ENCODE data around the gene FLAD1.
"Not testable (repeated sequence)": the region's sequence is repeated elsewhere in the genome, so short reads cannot be mapped to it uniquely, and the experiment has no call there.

FLAD1 gene

DNA sequence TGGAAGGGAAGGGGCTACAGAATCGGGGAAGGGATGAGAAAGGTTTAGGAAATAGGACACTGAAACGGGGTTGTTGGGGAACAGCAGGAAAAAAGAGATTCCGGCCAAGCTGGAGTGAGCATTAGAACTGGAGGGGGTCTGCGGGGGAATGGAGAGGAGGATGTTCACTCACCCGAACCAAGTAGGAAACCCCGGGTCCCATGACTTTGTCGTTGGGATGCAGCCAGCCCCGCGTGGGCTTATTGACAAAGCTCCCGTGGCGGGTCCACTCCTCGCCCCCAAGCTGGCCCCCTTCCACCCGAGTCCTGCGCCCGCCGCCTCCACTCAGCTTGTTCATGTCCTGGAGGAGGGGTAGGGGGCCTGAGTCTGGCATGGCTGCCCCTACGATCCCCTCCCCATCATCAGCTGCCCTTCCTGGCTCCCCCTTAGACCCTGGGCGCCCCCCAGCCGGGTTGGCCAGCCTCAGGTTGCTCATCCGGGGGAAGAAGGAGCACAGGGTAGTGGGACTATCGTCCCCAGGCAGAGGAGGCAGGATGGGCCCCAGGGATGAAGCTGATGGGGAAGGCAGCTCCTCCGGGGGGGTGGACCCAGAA, 13.2 kb upstream of the FLAD1 start:
- no peak for DNase-seq

- DNase-seq: no peak
Observed at GRCh38 chr1:154970631-154971340, 12.4 kb upstream of the FLAD1 start, which contains the start of gene SHC1. SHC1 (minus strand) TSS chr1:154970747; CDS start chr1:154970526, 221 bp downstream.

- no peak for DNase-seq
Observed at GRCh38 chr1:154971341-154971998, 11.7 kb upstream of the FLAD1 start.

GRCh38 chr1:154972213-154972516, 11.0 kb upstream of the FLAD1 start:
- no peak for DNase-seq

DNA sequence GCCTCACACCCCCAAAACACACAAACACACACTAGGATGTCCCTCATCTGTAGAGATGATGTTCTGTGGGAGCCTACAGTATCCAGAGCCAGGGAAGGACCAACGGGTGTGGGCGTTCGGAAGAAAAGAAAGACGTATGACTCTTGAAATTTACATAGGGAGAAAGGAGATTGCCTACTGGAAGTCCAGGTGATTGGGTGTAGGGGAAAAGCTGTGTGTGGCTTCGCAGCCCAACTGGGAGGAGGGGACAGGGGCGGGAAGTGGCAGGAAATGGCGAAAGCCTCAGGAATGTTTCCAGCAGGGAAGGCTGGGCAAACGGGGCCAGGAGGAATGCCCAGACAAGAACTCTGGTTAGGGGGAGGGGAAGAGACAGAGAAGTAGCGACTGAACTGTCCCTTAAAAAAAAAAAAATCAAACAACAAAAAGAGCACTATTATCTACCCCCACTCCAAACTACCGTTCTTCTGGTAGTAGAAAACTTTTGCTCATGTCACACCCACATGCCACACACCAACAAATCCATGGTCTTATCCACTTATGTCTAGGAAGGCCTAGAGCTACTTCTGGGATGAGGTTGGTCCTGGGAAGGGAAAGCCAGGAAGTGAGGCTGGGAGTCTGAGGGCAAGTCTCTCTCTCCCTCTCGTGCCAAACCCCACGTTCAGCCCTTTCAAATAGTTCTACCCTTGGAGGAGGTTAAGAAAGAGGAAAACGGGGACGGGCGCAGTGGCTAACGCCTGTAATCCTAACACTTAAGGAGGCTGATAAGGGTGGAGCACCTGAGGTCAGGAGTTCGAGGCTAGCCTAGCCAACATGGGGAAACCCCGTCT, 10.4 kb upstream of the FLAD1 start:
- DNase-seq: no peak

GRCh38 chr1:154973344-154974101, 9.6 kb upstream of the FLAD1 start:
- peak; percentile 72 for DNase-seq

DNA sequence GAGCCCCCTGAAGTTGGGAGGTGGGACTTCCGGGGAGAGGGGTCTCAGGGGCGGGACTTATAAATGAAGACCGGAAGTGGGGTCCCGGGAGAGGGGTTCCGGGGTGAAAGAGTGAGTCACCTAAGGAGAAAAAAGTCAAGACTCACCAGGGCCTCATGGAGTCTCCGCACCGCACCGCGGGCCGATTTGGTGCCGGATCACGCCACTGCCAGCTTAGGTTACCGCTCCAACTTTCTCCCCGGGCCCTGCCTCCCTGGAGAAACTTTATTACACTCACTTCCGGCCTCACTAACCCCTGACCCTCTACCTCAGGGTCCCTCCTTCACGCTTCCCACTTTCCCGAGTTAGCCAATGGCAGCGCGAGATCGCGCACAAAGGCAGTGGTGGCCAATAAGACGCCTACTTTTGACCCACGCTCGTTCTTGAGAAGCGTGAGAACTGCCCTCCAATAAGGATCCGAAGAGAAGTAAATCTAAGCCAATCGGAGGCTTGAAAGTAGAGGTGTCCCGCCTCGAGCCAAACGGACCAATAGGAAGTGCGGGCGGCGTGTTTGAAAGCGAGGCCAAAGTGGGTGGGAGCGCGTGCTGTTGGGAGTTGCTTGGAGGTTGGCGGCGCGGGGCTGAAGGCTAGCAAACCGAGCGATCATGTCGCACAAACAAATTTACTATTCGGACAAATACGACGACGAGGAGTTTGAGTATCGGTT, 8.9 kb upstream of the FLAD1 start, which contains the start of gene CKS1B:
TSS of gene CKS1B (plus strand) at position 580 of the 706 bp plus-strand sequence. CDS start at position 645, 65 bp downstream.
- DNase-seq: peak; percentile 100

- peak; percentile 93 to 96 for DNase-seq
Observed at GRCh38 chr1:154974808-154975408, 8.2 kb upstream of the FLAD1 start.

DNA sequence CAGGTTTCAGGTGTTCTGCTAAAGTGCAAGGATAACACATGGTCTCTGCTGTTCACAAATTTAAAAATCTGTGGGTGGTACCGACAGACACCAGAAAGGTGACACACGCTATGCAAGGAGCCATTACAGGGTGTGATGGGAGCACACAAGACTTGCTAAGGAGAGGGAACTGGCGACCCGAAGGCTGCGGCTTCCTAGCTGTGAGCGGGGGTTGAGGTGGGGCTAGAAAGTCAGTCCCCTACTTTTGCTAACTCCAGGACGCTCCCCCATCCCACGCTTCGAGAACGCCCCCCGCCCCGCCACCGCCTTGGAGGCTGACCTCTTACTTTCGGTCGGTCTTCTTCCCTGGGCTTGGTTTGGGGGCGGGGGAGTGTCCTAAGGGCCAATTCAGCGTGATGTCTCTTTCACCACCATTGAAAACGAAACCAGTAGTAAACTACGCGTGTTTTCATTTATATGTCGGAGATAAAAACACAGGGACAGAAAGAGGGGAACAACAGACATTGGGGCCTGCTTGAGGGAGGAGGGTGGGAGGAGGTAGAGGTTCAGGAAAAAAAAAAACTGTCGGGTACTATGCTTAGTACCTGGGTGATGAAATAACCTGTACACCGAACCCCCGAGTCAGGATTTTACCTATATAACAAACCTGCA, 7.6 kb upstream of the FLAD1 start:
- DNase-seq: no peak

DNA sequence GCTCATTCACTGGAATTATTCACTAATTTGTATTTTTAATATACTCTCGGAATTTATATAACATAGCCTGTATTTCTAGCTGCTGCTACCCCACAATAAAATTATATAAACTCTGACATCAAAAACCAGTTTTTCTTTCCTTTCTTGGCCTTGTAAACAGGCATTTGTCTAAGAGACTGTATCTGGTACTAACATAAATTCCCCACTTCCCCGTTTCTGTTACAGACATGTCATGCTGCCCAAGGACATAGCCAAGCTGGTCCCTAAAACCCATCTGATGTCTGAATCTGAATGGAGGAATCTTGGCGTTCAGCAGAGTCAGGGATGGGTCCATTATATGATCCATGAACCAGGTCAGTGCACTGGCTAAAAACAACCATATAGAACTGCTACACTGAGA, 5.4 kb upstream of the FLAD1 start:
- DNase-seq: not testable (repeated sequence)

DNA sequence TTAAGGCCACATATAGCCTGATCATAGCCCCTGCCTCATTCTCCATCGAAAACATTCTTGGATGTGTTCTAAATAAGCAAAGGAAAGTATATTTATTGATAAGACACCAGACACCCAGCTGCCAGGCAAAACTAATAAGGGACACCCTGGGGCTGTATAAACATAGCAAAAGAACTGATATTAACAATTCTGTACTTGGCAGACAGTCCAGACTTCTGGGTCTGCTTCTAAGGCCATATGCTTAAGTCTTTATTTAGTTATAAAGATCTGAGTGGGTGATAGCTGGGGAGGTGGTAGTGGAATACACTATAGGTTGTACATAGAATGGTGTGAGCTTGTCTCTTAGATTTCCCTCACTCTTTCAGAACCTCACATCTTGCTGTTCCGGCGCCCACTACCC, 4.8 kb upstream of the FLAD1 start:
- DNase-seq: no peak

DNA sequence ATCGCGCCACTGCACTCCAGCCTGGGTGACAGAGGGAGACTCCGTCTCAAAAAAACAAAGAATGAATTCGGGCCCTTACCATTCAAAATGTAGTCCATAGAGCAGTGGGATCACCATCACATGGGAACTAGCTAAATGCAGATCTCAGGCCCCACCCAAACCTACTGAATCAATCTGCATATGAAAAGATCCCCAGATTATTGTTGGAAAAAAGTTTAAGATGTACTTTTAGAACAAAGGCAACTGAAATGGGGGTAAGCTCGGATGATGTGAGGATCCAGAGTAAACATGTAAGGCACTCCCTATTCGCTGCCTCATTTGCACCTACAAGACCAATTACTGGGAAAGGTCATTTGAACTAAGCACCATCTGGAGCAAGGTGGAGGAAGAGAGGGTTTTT, 803 bp upstream of the FLAD1 start:
- DNase-seq: no peak

- no peak for DNase-seq
Observed at GRCh38 chr1:154983776-154984466, 777 bp downstream of the FLAD1 start.

GRCh38 chr1:154986736-154987135, 3.6 kb downstream of the FLAD1 start:
- not testable (repeated sequence) for DNase-seq

GRCh38 chr1:154987326-154987725, 4.2 kb downstream of the FLAD1 start:
- DNase-seq: no peak

DNA sequence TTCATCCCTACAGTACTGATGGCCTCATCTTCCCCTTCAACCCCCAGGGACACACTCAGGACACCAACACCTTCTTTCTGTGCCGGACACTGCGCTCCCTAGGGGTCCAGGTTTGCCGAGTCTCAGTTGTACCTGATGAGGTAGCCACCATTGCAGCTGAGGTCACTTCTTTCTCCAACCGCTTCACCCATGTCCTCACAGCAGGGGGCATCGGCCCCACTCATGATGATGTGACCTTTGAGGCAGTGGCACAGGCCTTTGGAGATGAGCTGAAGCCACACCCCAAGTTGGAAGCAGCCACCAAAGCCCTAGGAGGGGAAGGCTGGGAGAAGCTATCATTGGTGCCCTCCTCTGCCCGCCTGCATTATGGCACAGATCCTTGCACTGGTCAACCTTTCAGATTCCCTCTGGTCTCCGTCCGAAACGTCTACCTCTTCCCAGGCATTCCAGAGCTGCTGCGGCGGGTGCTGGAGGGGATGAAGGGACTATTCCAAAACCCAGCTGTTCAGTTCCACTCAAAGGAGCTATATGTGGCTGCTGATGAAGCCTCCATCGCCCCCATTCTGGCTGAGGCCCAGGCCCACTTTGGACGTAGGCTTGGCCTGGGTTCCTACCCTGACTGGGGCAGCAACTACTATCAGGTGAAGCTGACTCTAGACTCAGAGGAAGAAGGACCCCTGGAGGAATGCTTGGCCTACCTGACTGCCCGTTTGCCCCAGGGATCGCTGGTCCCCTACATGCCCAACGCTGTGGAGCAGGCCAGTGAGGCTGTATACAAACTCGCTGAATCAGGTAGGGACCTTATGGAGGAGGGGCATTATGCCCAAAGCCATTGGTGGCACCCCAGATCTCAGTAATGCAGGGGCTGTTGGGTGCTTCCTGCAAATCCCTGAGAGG, 5.2 kb downstream of the FLAD1 start:
- no peak for DNase-seq

- no peak for DNase-seq
Observed at GRCh38 chr1:154989195-154989860, 6.2 kb downstream of the FLAD1 start.

GRCh38 chr1:154990276-154990675, 7.1 kb downstream of the FLAD1 start:
- DNase-seq: no peak
